ENCODE results near the gene CD3D.

The CD3D gene

DNA sequence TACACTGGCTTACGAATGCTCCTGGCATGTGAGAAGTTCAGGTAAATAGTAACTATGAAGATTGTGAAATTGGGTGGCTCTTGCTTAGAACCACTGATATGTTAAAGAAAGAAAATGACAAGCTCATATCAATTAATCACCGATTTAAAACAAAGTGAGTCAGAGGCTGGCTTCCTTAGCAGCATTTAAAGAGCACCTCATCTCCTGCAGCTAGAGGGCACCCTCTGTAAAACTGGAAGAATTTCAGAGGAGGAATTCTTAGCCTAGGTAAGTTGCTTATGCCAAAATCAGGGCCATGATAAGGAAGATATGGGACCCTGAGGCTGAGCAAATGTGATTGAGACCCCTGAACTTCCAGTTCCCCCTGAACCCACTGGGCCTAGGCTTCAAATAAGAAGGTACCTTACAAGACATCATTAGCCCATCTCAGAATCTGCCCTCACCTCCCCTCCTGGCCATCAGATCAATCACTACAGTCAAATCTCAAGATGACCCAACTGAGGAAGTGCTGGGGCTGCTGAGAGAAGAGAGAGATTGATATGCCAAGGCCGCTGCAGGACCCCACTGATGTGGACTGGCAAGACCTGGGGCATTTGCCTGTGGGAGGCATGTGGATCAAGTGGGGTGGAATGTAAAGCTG lies 46.6 kb downstream of the CD3D start:
- DNase-seq, result no peak

DNA sequence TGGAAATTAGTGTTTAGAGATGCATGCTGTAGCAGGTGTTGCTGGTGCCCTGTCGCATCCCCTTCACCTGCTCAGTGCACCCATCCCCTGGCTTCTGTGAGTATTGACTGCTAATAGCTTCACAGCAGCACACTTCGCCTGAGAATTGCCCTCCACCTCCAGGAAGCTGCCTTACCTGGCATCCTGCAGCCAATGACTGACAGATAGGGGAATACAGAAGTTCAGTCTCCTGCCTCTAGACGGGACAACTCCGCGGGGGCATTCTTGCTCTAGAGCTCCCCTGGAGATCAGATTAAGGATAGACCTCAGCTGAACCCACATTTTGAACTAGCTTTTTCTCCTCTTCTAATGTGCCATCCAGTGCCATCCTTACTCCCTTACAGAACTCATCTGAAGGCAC lies 47.3 kb downstream of the CD3D start:
- no peak for DNase-seq

DNA sequence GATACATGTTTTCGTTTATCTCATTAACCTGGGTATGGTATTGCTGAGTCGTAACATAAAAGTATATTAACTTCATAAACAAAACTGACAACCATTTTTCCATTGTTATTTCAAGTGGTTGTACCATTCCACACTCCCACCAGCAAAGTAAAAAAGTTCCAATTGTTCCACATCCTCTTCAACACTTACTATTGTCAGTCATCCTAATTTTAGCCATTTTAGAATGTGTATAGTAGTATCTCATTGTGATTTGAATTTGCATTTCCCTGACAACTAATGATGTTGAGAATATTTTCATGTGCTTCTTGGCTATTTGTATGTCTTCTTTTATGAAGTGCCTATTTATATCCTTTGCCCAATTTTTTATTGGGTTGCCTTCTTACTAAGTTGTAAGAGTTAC lies 48.5 kb downstream of the CD3D start:
- DNase-seq, result no peak

DNA sequence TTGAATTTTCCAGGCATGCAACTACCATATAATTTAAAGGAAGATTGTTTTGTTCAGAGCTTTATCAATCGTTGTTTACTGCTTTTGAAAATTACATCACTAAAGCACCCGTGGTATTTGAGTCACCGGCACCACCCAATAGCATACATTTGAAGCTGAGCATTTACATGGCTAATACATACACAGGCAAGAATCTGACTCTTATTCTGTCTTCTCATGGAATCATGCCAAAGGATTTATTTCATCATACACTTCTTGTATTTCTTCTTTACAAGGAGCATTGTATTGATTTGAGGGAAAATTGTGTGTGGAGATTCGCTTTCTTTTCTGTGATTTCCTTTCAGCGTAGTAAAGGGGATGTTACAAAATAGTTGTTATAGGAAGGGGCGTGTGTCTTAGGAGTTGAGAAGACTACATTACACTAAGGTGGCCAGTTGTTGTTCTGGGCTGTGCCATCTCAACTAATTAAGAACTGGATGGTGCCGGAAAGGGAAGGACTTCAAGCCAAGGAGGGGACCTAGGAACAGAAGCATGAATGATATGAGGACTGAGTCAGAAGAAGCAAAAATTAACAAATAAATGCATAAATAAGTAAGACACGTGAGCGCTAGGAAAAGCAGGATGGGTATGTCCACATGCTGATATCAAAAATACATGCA lies 50.9 kb downstream of the CD3D start:
- DNase-seq, result no peak

DNA sequence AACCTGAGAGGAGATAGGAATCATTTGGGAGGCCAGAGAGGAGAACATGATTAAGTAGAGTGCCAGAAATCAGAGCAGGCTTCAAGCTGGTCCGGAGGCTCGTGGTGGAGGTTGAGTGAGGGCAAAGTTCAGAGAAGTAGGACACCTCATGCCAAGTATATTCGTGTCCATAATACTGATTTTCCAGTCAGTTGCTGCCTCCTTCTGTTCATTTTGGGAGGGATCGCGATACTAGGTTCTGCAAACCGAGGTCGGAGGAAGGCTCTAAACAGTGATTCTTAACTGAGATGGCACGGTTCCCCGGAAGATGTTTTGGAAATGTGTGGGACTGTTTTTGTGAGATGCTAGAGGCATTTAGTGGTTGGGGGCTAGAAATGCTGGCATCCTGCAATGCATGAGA lies 51.6 kb downstream of the CD3D start:
- DNase-seq, result no peak

DNA sequence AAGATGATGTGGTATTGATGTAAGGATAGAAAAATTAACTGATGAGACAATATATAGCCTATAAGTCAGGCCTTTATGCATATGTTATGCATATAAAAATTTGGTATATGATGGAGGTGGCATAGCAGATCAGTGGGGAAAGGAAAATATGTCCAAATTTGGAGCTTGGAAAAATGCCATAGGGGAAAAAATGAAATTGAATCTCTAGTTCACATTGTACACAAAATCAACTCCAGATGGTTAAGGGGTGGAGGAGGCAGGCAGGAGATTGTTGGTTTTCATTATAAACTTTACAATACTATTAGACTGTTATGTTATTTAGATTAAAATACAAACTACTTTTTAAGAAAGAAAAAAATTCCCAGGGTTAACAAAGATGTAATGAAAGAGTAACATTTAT lies 53.1 kb downstream of the CD3D start:
- no peak for DNase-seq

All from femur (tissue), 1 donor.